SK-N-SH (cell line): ENCODE data around the gene C1orf232. TPM values are rescaled to one million over a fixed set of nuclear protein-coding genes. Genes with fewer than 3 reads are reported as not detected.

Experiments used
- CTCF ChIA-PET: fragments of 300-600, 350-600 bp; formaldehyde crosslinking; extraction: SDS; loops from one replicate; lab custom pipeline; 2021; lab: Yijun Ruan, JAX
- POLR2A ChIA-PET: fragments of 350-600 bp; sonication (Branson Sonifier 250); formaldehyde crosslinking; extraction: SDS; loops from one replicate; lab custom pipeline; 2020; ENCODE audit warnings: antibody characterized with exemption, inconsistent platforms; lab: Yijun Ruan, JAX
- DNase-seq: peaks from one replicate; pipeline ENCODE4 v3.0.0; 2012
- H2AFZ ChIP-seq: fragments of 200-600 bp; sonication (generic); 2 replicates; pipeline ENCODE4 v1.8.1; 2016; ENCODE audit warnings: antibody characterized with exemption, mild to moderate bottlenecking, low read depth
- H3F3A ChIP-seq: fragments of 200-600 bp; sonication (generic); replicated peaks from 2 replicates; pipeline ENCODE3; 2016; ENCODE audit warnings: antibody characterized with exemption, mild to moderate bottlenecking; ENCODE audit not compliant: insufficient read depth
- H3K27ac ChIP-seq, 2 experiments: fragments of 200-500 bp in 1 of 2; fragments of 200-600 bp in 1 of 2; sonication (Bioruptor generic) in 1 of 2; sonication (generic), shearing (Covaris generic) in 1 of 2; 2 replicates each; pipeline versions ENCODE4 v1.5.1 to v1.6.1; 2014 to 2016; ENCODE audit warnings: low read depth in 2 of 2, inconsistent platforms in 1 of 2, low read length in 1 of 2, mild to moderate bottlenecking in 1 of 2, mixed read lengths in 1 of 2
- H3K27me3 ChIP-seq: fragments of 200-600 bp; sonication (generic), shearing (Covaris generic); 2 replicates; pipeline ENCODE4 v1.6.1; 2016; ENCODE audit warnings: mixed run types; ENCODE audit not compliant: insufficient read depth
- H3K36me3 ChIP-seq, 2 experiments: fragments of 200-500 bp in 1 of 2; fragments of 200-600 bp in 1 of 2; sonication (Bioruptor generic) in 1 of 2; sonication (generic) in 1 of 2; replicated peaks in 1 of 2; 2 replicates each; pipeline versions ENCODE3 to v1.5.1; 2014 to 2016; ENCODE audit warnings: low read length in 1 of 2, mild to moderate bottlenecking in 1 of 2; ENCODE audit not compliant: insufficient read depth in 2 of 2, control insufficient read depth in 1 of 2
- H3K4me1 ChIP-seq, 2 experiments: fragments of 200-500 bp in 1 of 2; fragments of 200-600 bp in 1 of 2; sonication (Bioruptor generic) in 1 of 2; sonication (generic), shearing (Covaris generic) in 1 of 2; 2 replicates each; pipeline versions ENCODE4 v1.5.1 to v1.6.1; 2014 to 2016; ENCODE audit warnings: low read depth in 1 of 2, low read length in 1 of 2, mixed run types in 1 of 2; ENCODE audit not compliant: insufficient read depth in 2 of 2, control insufficient read depth in 1 of 2
- H3K4me2 ChIP-seq: fragments of 200-600 bp; sonication (generic), shearing (Covaris generic); 2 replicates; pipeline ENCODE4 v1.6.1; 2017; ENCODE audit warnings: mixed run types
- H3K4me3 ChIP-seq, 2 experiments: fragments of 200-500 bp in 1 of 2; fragments of 200-600 bp in 1 of 2; sonication (Bioruptor generic) in 1 of 2; sonication (generic), shearing (Covaris generic) in 1 of 2; 2 replicates each; pipeline versions ENCODE4 v1.5.1 to v1.8.1; 2014 to 2016; ENCODE audit warnings: low read depth in 2 of 2, inconsistent platforms in 1 of 2, low read length in 1 of 2, mild to moderate bottlenecking in 1 of 2, mixed read lengths in 1 of 2, moderate library complexity in 1 of 2
- H3K79me2 ChIP-seq: fragments of 200-600 bp; sonication (generic); 2 replicates; pipeline ENCODE4 v1.8.1; 2017; ENCODE audit warnings: mild to moderate bottlenecking; ENCODE audit not compliant: insufficient read depth
- H3K9ac ChIP-seq: fragments of 200-600 bp; sonication (generic); 2 replicates; pipeline ENCODE4 v1.6.1; 2017; ENCODE audit warnings: mixed run types
- H3K9me2 ChIP-seq: fragments of 200-600 bp; sonication (generic); 2 replicates; pipeline ENCODE4 v1.6.1; 2017; ENCODE audit warnings: mixed run types
- H3K9me3 ChIP-seq: fragments of 200-600 bp; sonication (generic); 2 replicates; pipeline ENCODE4 v1.6.1; 2017; ENCODE audit warnings: mixed run types, mild to moderate bottlenecking, moderate library complexity
- H4K20me1 ChIP-seq: fragments of 200-600 bp; sonication (generic); 2 replicates; pipeline ENCODE4 v1.6.1; 2017; ENCODE audit warnings: mild to moderate bottlenecking, mixed run types; ENCODE audit not compliant: insufficient read depth
- CHD2 ChIP-seq: fragments of 150-350 bp; IDR thresholded peaks from 2 replicates; pipeline ENCODE4 v1.6.1; 2018; ENCODE audit warnings: low read length; ENCODE audit not compliant: partially characterized antibody
- ELF1 ChIP-seq: IDR thresholded peaks from 2 replicates; pipeline ENCODE4 v1.4.0; 2012
- EP300 ChIP-seq, 2 experiments: IDR thresholded peaks; 2 replicates each; pipeline versions ENCODE4 v1.4.0 to v1.6.1; 2012; ENCODE audit warnings: borderline replicate concordance in 1 of 2, low read depth in 1 of 2, low read length in 1 of 2
- FOXJ3 ChIP-seq: sonication (generic); formaldehyde crosslinking; IDR thresholded peaks from 2 replicates; pipeline ENCODE4 v1.5.1; 2020; ENCODE audit warnings: mild to moderate bottlenecking, missing genetic modification reagents
- GATA2 ChIP-seq: sonication (generic); formaldehyde crosslinking; IDR thresholded peaks from 2 replicates; pipeline ENCODE4 v1.5.0; 2020; ENCODE audit warnings: mild to moderate bottlenecking, missing genetic modification reagents
- JUND ChIP-seq: IDR thresholded peaks from 2 replicates; pipeline ENCODE4 v1.4.0; 2012
- NFIC ChIP-seq: IDR thresholded peaks from 2 replicates; pipeline ENCODE4 v1.4.0; 2012; ENCODE audit warnings: borderline replicate concordance
- NRF1 ChIP-seq: IDR thresholded peaks from 2 replicates; pipeline ENCODE4 v1.6.1; 2012; ENCODE audit warnings: low read depth, mild to moderate bottlenecking, low read length
- REST ChIP-seq: IDR thresholded peaks from 2 replicates; pipeline ENCODE4 v1.6.1; 2012; ENCODE audit warnings: mild to moderate bottlenecking, low read depth, low read length, moderate library complexity
- SMC3 ChIP-seq: IDR thresholded peaks from 2 replicates; pipeline ENCODE4 v1.6.1; 2012; ENCODE audit warnings: low read depth, low read length, improper control_type of control experiment
- TCF12 ChIP-seq: IDR thresholded peaks from 2 replicates; pipeline ENCODE4 v1.4.0; 2012
- YY1 ChIP-seq: IDR thresholded peaks from 2 replicates; pipeline ENCODE4 v1.4.0; 2012; ENCODE audit warnings: low read depth, mild to moderate bottlenecking
- WGBS: methylation state at CpG from one replicate; pipeline ENCODE4 v1.1.6; 2017; ENCODE audit warnings: low lambda C conversion rate; 5-methylcytosine and 5-hydroxymethylcytosine counted together
- polyA plus RNA-seq, 3 experiments: library from polyadenylated mRNA; depleted of rRNA; stranded (reverse); fragments of >200 nt; gene quantifications; 2 replicates each; pipeline ENCODE4 v1.2.3, GENCODE V29; 2012
- TF ChIP-seq, protein P1 (sequence below): IDR thresholded peaks from 2 replicates; pipeline ENCODE4 v1.4.0; 2012; ENCODE audit warnings: low read depth

Gene C1orf232
- polyA plus RNA-seq, 1 of the 3 experiments (the other 2 are of a cell fraction) = not detected

DNA sequence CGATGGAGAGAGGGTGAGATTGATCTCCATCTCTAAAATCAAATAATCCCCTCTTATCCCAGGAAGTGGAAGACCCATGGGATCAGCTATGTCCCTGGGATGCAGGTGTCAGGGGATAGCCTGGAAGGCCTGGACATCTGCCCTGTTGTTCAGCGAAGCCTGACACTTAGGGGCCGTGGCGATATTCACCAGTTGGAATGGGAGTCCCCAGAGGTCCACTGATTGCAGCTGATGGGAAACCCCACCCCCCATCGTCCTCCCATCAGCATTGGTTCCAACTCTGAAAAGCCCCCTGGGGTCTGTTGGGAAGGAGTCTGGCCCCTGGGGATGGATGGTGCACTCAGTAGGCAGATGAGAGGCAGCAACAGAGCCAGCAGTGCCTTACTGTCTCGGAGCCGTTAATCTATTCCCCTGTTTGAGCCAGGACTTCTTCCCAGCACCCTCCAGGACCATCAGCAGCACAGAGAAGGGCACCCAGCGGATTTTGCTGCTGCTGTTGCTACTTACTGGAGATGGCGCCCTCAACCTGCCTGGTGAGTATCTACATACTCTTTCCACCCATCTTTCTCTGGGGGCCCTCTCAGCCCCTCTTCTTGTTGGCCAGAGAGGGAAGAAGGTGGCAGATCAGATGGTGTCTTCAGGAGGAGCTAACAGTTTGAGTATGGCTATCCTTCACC is 35.0 kb upstream of the C1orf232 start:
- no peaks in the 10 kb centered on the region for H3K9me2 ChIP-seq
- H4K20me1 ChIP-seq = no peaks in the 10 kb centered on the region
- no peak overlapping the region for H3K27ac ChIP-seq
- no peak overlapping the region for H3K4me3 ChIP-seq
- ChIA-PET POLR2A (no interaction called here), CTCF (interaction anchor here (0.7 to 1.4 kb wide), 3 partner anchors 34 to 161 kb away, joined by 3 read pairs; partner anchors contain the start of gene ZNF593)
- H3F3A ChIP-seq = no peaks in the 10 kb centered on the region
- H3K4me2 ChIP-seq = no peak overlapping the region
- H3K9me3 ChIP-seq = no peaks in the 10 kb centered on the region
- no peaks in the 10 kb centered on the region; the same call in 1 of the 2 replicates for H3K27me3 ChIP-seq
- TF ChIP-seq GATA2 (no peak), ELF1 (no peak), NFIC (no peak), FOXJ3 (CRISPR knock-in tag) (no peak), EP300 (IDR thresholded peaks at IDR 0.05; ENCODE audit: borderline replicate concordance in 1 of 2, low read depth in 1 of 2, low read length in 1 of 2) (no peak), CHD2 (no peak), NRF1 (no peak), SMC3 (no peak)
- 52% methylated on average over 5 of the region's 9 CpGs for WGBS
- H3K4me1 ChIP-seq = no peaks in the 10 kb centered on the region
- no peak overlapping the region for H2AFZ ChIP-seq
- no peak overlapping the region for H3K9ac ChIP-seq
- H3K79me2 ChIP-seq = no peaks in the 10 kb centered on the region
- no peak for DNase-seq
- H3K36me3 ChIP-seq = no peaks in the 10 kb centered on the region

DNA sequence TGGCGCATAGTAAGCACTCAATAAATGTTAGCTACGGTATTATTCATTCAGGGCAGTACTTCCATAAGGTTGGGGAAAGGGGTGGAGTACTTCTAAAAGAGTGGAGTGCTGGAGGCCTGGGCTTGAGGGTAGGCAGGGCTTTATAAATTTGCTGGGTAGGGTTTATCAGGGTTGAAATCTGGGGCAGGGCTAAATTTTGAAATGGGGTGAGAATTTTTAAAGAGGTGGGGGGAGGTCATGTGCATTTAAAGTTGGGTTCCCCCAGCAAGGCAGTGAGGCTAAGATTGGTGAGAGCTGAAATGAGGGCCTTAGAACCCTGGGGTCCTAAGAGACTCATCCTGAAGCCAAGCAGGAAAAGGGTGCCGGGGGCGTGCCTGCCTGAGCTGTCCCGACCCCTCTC is 31.6 kb upstream of the C1orf232 start:
- H3K27ac ChIP-seq = no peak overlapping the region
- TF ChIP-seq GATA2 (no peak), YY1 (no peak), TCF12 (no peak)
- TF ChIP-seq, all 33 proteins: peak for 0
- H3K4me1 ChIP-seq = no peaks in the 10 kb centered on the region
- no peaks in the 10 kb centered on the region for H3K9me3 ChIP-seq
- no peaks in the 10 kb centered on the region for H3K36me3 ChIP-seq
- CTCF ChIA-PET = interaction anchor here (1.0 kb wide), 1 partner anchor 43 kb away, joined by 3 read pairs; no protein-coding TSS in a partner anchor
- H3K9me2 ChIP-seq = no peaks in the 10 kb centered on the region
- no peak for DNase-seq
- H3K9ac ChIP-seq = no peak overlapping the region
- no peak overlapping the region for H2AFZ ChIP-seq
- WGBS = 84% methylated on average over 5 of the region's 5 CpGs
- H3K27me3 ChIP-seq = no peaks in the 10 kb centered on the region
- POLR2A ChIA-PET = interaction anchor here (0.6 kb wide), 1 partner anchor 10 kb away, joined by 3 read pairs; no protein-coding TSS in a partner anchor
- H3K4me3 ChIP-seq = no peak overlapping the region
- no peaks in the 10 kb centered on the region for H4K20me1 ChIP-seq
- H3K4me2 ChIP-seq = no peak overlapping the region
- no peaks in the 10 kb centered on the region for H3F3A ChIP-seq
- no peaks in the 10 kb centered on the region for H3K79me2 ChIP-seq

DNA sequence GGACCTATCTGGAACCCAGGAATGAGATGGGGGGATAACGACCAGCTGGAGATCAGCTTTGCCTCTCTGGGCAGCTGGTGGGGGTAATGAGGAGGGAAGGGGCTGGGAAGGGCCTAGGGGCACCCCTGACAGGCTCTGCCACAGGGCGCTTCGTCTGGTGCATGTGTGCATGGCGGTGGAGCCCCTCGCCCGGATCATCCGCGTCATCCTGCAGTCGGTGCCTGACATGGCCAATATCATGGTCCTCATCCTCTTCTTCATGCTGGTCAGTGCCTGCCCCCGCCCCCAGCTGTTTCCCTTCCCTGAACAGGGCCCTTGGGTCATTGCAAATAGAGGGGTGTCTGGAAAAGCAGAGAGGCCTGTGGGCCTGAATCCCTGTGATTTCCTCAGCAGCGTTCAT is 29.1 kb upstream of the C1orf232 start:
- ChIA-PET CTCF (interaction anchor here (0.6 to 1.6 kb wide), 4 partner anchors 15 to 36 kb away, joined by 3 to 7 read pairs (median 4); partner anchors contain the start of genes CEP85 and ZNF593), POLR2A (no interaction called here)
- no peaks in the 10 kb centered on the region for H3K4me1 ChIP-seq

More for the DNA sequence above, 29.1 kb upstream of the C1orf232 start:
- Histone ChIP-seq H3K27ac (no peak overlapping the region), H3K36me3 (no peaks in the 10 kb centered on the region), H3K9ac (no peak overlapping the region), H4K20me1 (no peaks in the 10 kb centered on the region), H3K27me3 (no peaks in the 10 kb centered on the region; the same call in 1 of the 2 replicates), H2AFZ (no peak overlapping the region), H3K4me2 (no peak overlapping the region), H3K4me3 (no peak overlapping the region), H3K9me2 (no peaks in the 10 kb centered on the region)
- no peak for DNase-seq
- 19% methylated on average over 2 of the region's 11 CpGs for WGBS
- TF ChIP-seq JUND = no peak
- no peak for TF ChIP-seq REST
- TF ChIP-seq, protein P1, sequence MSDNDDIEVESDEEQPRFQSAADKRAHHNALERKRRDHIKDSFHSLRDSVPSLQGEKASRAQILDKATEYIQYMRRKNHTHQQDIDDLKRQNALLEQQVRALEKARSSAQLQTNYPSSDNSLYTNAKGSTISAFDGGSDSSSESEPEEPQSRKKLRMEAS = no peak
- TF ChIP-seq GATA2 = no peak
- TF ChIP-seq, all 33 proteins: peak for 0
- Histone ChIP-seq H3K79me2 (no peaks in the 10 kb centered on the region), H3F3A (no peaks in the 10 kb centered on the region), H3K9me3 (no peaks in the 10 kb centered on the region)
